Endodermal cell (in vitro differentiated cells): ENCODE data around the gene CPNE5. TPM values are rescaled to one million over a fixed set of nuclear protein-coding genes. Genes with fewer than 3 reads are reported as not detected.

Source experiments
- DNase-seq: peaks from one replicate; pipeline ENCODE4 v3.0.0-alpha.2; 2017
- H3K27ac ChIP-seq: 2 replicates; pipeline ENCODE4 v1.5.1; 2013; ENCODE audit warnings: mild to moderate bottlenecking, low read depth, low read length, moderate library complexity
- H3K27me3 ChIP-seq: 2 replicates; pipeline ENCODE4 v1.6.1; 2013; ENCODE audit warnings: mild to moderate bottlenecking, low read length, moderate library complexity; ENCODE audit not compliant: insufficient read depth, control insufficient read depth, poor library complexity, severe bottlenecking
- H3K36me3 ChIP-seq: 2 replicates; pipeline ENCODE4 v1.7.0; 2013; ENCODE audit warnings: mild to moderate bottlenecking, low read length, moderate library complexity; ENCODE audit not compliant: control insufficient read depth, insufficient read depth
- H3K4me1 ChIP-seq: one replicate; pipeline ENCODE4 v1.7.0; 2013; ENCODE audit warnings: low read length; ENCODE audit not compliant: control insufficient read depth, insufficient read depth
- H3K4me3 ChIP-seq: 2 replicates; pipeline ENCODE4 v1.5.1; 2013; ENCODE audit warnings: mild to moderate bottlenecking, low read length, moderate library complexity
- H3K9ac ChIP-seq: 2 replicates; pipeline ENCODE4 v1.6.1; 2013; ENCODE audit warnings: mild to moderate bottlenecking, low read length, moderate library complexity; ENCODE audit not compliant: poor library complexity, severe bottlenecking; ENCODE audit errors: extremely low read depth
- H3K9me3 ChIP-seq: 2 replicates; pipeline ENCODE4 v1.6.1; 2013; ENCODE audit warnings: mild to moderate bottlenecking, low read length, moderate library complexity; ENCODE audit not compliant: control insufficient read depth
- H3K27ac Mint-ChIP-seq: 2 replicates; pipeline ENCODE4 v1.8.0; 2020; ENCODE audit warnings: mixed read lengths
- H3K27me3 Mint-ChIP-seq: 2 replicates; pipeline ENCODE4 v1.8.0; 2021; ENCODE audit warnings: mild to moderate bottlenecking, mixed read lengths; ENCODE audit not compliant: insufficient read depth
- H3K36me3 Mint-ChIP-seq: 2 replicates; pipeline ENCODE4 v1.8.0; 2020; ENCODE audit warnings: low read depth, mixed read lengths
- H3K4me1 Mint-ChIP-seq: 2 replicates; pipeline ENCODE4 v1.8.0; 2020; ENCODE audit warnings: mixed read lengths
- H3K4me3 Mint-ChIP-seq: 2 replicates; pipeline ENCODE4 v1.8.0; 2020; ENCODE audit warnings: mild to moderate bottlenecking, moderate library complexity, mixed read lengths
- H3K9me3 Mint-ChIP-seq: 2 replicates; pipeline ENCODE4 v1.8.0; 2020; ENCODE audit warnings: mild to moderate bottlenecking, mixed read lengths
- WGBS, 2 experiments: methylation state at CpG; one replicate each; pipeline versions ENCODE4 v1.1.5 to v1.1.7; 2013; ENCODE audit warnings: missing lambda C conversion rate in 2 of 2, mixed read lengths in 1 of 2; ENCODE audit not compliant: insufficient coverage in 1 of 2, insufficient read length in 1 of 2; 5-methylcytosine and 5-hydroxymethylcytosine counted together
- total RNA-seq, 2 donors: library from RNA; stranded (reverse); fragmentation: NEBNext Ultra II Directional in 1 of 2; extraction: Animal tissue kit (Norgen Biotek cat#: 25700) in 1 of 2; gene quantifications; 2 replicates in 1 of 2; 3 replicates in 1 of 2; pipeline ENCODE4 v1.2.1, GENCODE V29; 2021
- TF ChIP-seq, protein P1 (sequence below): fragments of 200-600 bp; sonication (generic); conservative IDR thresholded peaks from 2 replicates; pipeline ENCODE4 v1.5.0; 2021; ENCODE audit warnings: antibody characterized with exemption, mild to moderate bottlenecking

Gene CPNE5
- total RNA-seq, 2 donors from 2014 or later = 0.26 to 0.42 TPM

DNA sequence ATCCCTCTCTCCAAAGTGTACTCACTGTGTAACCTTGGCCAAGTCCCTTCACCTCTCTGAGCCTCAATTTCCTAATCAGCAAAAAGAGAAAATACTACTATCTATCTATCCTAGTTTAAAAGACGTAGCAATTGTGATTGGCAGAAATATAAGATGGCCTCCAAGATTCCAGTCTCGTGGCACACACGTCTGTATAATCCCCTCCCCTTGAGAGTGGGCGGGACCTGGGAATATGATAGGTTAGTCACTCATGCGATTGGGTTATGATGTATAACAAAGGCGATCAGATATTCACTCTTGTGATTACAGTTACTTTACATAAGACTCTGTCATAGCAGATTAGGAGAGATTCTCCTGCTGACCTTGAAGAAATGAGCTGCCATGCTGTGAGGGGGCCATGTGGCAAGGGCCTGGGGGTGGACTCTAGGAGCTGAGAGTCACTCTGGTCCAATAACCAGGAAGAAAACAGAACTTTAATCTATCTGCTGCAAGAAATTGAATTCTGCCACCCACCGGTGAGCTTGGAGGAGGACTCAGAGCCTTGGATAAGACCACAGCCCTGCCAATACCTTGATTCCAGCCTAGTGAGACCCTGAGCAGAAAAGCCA is 6.0 kb downstream of the CPNE5 start:
- Histone ChIP-seq H3K27ac (no peak overlapping the region), H3K9ac (no peak overlapping the region), H3K4me1 (no peaks in the 10 kb centered on the region), H3K27me3 (peaks cover 36% of the 10 kb centered on the region), H3K36me3 (no peaks in the 10 kb centered on the region), H3K9me3 (no peaks in the 10 kb centered on the region), H3K4me3 (no peak overlapping the region)
- TF ChIP-seq, protein P1, sequence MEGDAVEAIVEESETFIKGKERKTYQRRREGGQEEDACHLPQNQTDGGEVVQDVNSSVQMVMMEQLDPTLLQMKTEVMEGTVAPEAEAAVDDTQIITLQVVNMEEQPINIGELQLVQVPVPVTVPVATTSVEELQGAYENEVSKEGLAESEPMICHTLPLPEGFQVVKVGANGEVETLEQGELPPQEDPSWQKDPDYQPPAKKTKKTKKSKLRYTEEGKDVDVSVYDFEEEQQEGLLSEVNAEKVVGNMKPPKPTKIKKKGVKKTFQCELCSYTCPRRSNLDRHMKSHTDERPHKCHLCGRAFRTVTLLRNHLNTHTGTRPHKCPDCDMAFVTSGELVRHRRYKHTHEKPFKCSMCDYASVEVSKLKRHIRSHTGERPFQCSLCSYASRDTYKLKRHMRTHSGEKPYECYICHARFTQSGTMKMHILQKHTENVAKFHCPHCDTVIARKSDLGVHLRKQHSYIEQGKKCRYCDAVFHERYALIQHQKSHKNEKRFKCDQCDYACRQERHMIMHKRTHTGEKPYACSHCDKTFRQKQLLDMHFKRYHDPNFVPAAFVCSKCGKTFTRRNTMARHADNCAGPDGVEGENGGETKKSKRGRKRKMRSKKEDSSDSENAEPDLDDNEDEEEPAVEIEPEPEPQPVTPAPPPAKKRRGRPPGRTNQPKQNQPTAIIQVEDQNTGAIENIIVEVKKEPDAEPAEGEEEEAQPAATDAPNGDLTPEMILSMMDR = no peak
- no peak overlapping the region for H3K4me3 Mint-ChIP-seq
- DNase-seq = no peak
- H3K27me3 Mint-ChIP-seq = peaks cover 37% of the 10 kb centered on the region
- 96% methylated on average over 6 to 7 of the region's 7 CpGs for WGBS, 2 experiments
- H3K9me3 Mint-ChIP-seq = peaks cover 5% of the 10 kb centered on the region
- peaks cover 6% of the 10 kb centered on the region for H3K4me1 Mint-ChIP-seq
- no peaks in the 10 kb centered on the region for H3K36me3 Mint-ChIP-seq
- H3K27ac Mint-ChIP-seq = no peak overlapping the region

DNA sequence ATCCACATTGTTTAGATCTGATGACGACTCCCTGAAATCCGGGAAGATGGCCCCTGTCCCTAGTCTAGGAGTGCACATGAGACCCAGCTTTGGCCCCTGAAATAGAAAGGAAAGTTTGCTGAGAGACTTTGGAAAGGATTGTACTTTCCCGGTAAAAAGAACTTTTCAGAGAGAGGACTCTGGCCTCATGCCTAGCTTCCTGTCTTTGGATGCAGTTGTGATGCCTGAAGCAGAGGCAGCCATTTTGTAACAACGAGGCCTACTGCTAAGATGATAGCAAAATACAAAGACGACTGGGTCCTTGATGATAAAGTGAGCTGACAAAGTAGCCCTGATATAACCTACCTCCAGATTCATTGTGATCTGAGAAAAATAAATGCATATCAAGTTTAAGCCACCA is 6.9 kb downstream of the CPNE5 start:
- WGBS, 2 experiments = 93 to 94% methylated on average over 4 to 5 of the region's 5 CpGs
- H3K27ac ChIP-seq = no peak overlapping the region

DNA sequence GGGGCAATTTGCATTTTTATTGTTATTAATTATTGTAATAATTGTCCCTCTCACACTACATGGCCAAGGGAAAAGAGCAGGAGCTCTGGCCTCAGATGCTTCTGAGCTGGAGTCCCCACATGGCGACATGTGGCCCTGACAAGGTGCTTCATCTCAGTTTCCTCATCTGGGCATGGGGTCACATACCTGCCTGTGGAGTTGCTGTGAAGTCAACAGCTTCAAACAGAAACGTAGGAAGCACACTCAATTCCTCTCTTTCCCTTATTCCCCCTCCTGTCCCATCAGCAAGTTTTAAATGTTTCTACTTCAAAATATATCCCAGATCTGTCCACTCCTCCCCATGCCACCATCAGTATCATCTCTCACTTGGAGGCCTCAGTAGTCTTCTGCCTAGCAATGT is 8.7 kb downstream of the CPNE5 start:
- no peaks in the 10 kb centered on the region for H3K9me3 ChIP-seq
- H3K4me3 ChIP-seq = no peak overlapping the region
- WGBS, 2 experiments = 80 to 85% methylated on average over 2 of the region's 2 CpGs
- Mint-ChIP-seq H3K36me3 (no peaks in the 10 kb centered on the region), H3K4me3 (no peak overlapping the region), H3K9me3 (peaks cover 5% of the 10 kb centered on the region), H3K27ac (no peak overlapping the region), H3K4me1 (peaks cover 11% of the 10 kb centered on the region), H3K27me3 (peaks cover 13% of the 10 kb centered on the region)
- no peak overlapping the region for H3K27ac ChIP-seq
- TF ChIP-seq, protein P1 = no peak
- no peaks in the 10 kb centered on the region for H3K36me3 ChIP-seq
- no peaks in the 10 kb centered on the region for H3K4me1 ChIP-seq
- DNase-seq = no peak
- H3K27me3 ChIP-seq = peaks cover 9% of the 10 kb centered on the region
- no peak overlapping the region for H3K9ac ChIP-seq

More for the DNA sequence above, 6.9 kb downstream of the CPNE5 start:
- Mint-ChIP-seq H3K27me3 (peaks cover 27% of the 10 kb centered on the region), H3K4me1 (peaks cover 6% of the 10 kb centered on the region), H3K4me3 (no peak overlapping the region), H3K36me3 (no peaks in the 10 kb centered on the region), H3K9me3 (peaks cover 5% of the 10 kb centered on the region), H3K27ac (no peak overlapping the region)
- Histone ChIP-seq H3K36me3 (no peaks in the 10 kb centered on the region), H3K9ac (no peak overlapping the region), H3K4me1 (no peaks in the 10 kb centered on the region), H3K27me3 (peaks cover 26% of the 10 kb centered on the region), H3K4me3 (no peak overlapping the region), H3K9me3 (no peaks in the 10 kb centered on the region)
- DNase-seq = no peak
- TF ChIP-seq, protein P1 = no peak
